ENCODE data around the gene ABCB1. TPM values are rescaled to one million over a fixed set of nuclear protein-coding genes. Genes with fewer than 3 reads are reported as not detected.
A peak's percentile ranks its signal among the peaks of the same experiment; 100 is the strongest.

Gene ABCB1
- total and polyA plus RNA-seq, 9 of the 15 experiments (the other 6 are each of a cell fraction or from before 2014, with no cell fraction given) = 0.03 to 0.86 (median 0.52) TPM

DNA sequence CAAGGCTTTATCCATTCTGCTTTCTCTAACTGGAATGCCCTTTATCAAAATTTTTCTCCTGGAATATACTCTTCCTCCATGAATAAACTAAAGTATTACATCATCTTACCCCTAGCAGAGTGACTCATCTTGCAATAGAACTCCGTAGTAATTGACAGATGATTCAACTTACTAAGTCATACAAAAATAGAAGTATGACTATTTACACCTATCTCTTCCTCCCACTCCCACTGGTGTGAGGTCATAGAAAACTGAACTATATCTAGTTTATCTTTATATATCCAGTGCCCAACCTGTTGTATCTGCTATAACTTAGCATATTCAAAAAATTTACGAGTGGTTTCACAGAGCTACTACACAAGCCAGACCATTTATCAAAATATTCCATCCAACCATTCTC is 26.1 kb downstream of the ABCB1 start (continued):
- no peak for TF ChIP-seq ZNF398 (CRISPR knock-in tag; IDR thresholded peaks at IDR 0.05)
- no peak for TF ChIP-seq NRF1 (conservative IDR thresholded peaks at IDR 0.05 in 1 of 2, IDR thresholded peaks at IDR 0.05 in 1 of 2)
- TF ChIP-seq FOXJ3 (CRISPR knock-in tag; IDR thresholded peaks at IDR 0.05) = no peak
- TF ChIP-seq, protein P1, sequence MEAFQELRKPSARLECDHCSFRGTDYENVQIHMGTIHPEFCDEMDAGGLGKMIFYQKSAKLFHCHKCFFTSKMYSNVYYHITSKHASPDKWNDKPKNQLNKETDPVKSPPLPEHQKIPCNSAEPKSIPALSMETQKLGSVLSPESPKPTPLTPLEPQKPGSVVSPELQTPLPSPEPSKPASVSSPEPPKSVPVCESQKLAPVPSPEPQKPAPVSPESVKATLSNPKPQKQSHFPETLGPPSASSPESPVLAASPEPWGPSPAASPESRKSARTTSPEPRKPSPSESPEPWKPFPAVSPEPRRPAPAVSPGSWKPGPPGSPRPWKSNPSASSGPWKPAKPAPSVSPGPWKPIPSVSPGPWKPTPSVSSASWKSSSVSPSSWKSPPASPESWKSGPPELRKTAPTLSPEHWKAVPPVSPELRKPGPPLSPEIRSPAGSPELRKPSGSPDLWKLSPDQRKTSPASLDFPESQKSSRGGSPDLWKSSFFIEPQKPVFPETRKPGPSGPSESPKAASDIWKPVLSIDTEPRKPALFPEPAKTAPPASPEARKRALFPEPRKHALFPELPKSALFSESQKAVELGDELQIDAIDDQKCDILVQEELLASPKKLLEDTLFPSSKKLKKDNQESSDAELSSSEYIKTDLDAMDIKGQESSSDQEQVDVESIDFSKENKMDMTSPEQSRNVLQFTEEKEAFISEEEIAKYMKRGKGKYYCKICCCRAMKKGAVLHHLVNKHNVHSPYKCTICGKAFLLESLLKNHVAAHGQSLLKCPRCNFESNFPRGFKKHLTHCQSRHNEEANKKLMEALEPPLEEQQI (IDR thresholded peaks at IDR 0.05) = no peak
- no peak for TF ChIP-seq HMGN3 (IDR thresholded peaks at IDR 0.05; ENCODE audit: borderline replicate concordance, extremely low read depth, insufficient read length, low read depth, low read length)
- TF ChIP-seq XRCC4 (IDR thresholded peaks at IDR 0.05; ENCODE audit: extremely low read depth, insufficient read depth, insufficient read length) = no peak
- TF ChIP-seq KLF16 (IDR thresholded peaks at IDR 0.05) = no peak
- no peak for TF ChIP-seq MAX (CRISPR knock-in tag; IDR thresholded peaks at IDR 0.05)
- TF ChIP-seq CHD1 (IDR thresholded peaks at IDR 0.05; ENCODE audit: low read length) = no peak
- TF ChIP-seq FOXP1 (CRISPR knock-in tag; IDR thresholded peaks at IDR 0.05) = no peak
- TF ChIP-seq HSF4 (CRISPR knock-in tag; IDR thresholded peaks at IDR 0.05; ENCODE audit: borderline replicate concordance) = no peak
- TF ChIP-seq MTA2 (IDR thresholded peaks at IDR 0.05; ENCODE audit: low read depth) = no peak
- TF ChIP-seq ZNF133 (CRISPR knock-in tag; IDR thresholded peaks at IDR 0.05) = no peak
- TF ChIP-seq FIP1L1 (IDR thresholded peaks at IDR 0.05; ENCODE audit: low read depth, low read length, poor library complexity, severe bottlenecking) = no peak
- TF ChIP-seq, protein P2, sequence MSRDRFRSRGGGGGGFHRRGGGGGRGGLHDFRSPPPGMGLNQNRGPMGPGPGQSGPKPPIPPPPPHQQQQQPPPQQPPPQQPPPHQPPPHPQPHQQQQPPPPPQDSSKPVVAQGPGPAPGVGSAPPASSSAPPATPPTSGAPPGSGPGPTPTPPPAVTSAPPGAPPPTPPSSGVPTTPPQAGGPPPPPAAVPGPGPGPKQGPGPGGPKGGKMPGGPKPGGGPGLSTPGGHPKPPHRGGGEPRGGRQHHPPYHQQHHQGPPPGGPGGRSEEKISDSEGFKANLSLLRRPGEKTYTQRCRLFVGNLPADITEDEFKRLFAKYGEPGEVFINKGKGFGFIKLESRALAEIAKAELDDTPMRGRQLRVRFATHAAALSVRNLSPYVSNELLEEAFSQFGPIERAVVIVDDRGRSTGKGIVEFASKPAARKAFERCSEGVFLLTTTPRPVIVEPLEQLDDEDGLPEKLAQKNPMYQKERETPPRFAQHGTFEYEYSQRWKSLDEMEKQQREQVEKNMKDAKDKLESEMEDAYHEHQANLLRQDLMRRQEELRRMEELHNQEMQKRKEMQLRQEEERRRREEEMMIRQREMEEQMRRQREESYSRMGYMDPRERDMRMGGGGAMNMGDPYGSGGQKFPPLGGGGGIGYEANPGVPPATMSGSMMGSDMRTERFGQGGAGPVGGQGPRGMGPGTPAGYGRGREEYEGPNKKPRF (IDR thresholded peaks at IDR 0.05; ENCODE audit: low read depth, low read length) = no peak
- peak; percentile 15; the same call in 1 of the 2 replicates for TF ChIP-seq SMARCE1 (IDR thresholded peaks at IDR 0.05)
- TF ChIP-seq ASH1L (IDR thresholded peaks at IDR 0.05; ENCODE audit: borderline replicate concordance, low read depth, partially characterized antibody) = no peak
- TF ChIP-seq WHSC1 (IDR thresholded peaks at IDR 0.05; ENCODE audit: low read length) = no peak
- no peak for TF ChIP-seq ZNF696 (CRISPR knock-in tag; conservative IDR thresholded peaks at IDR 0.05)
- no peak for TF ChIP-seq SAP30 (IDR thresholded peaks at IDR 0.05; ENCODE audit: borderline replicate concordance, insufficient read depth, low read depth, low read length, poor library complexity, severe bottlenecking)
- no peak for TF ChIP-seq ZNF699 (CRISPR knock-in tag; IDR thresholded peaks at IDR 0.05; ENCODE audit: insufficient replicate concordance)
- TF ChIP-seq KDM4B (IDR thresholded peaks at IDR 0.05; ENCODE audit: borderline replicate concordance in 2 of 2, low read depth in 1 of 2) = no peak

Measured in K562 (cell line).